Heart left ventricle (tissue), 16 donors: Measurements from ENCODE around the gene SLC26A11. TPM values are rescaled to one million over a fixed set of nuclear protein-coding genes. Genes with fewer than 3 reads are reported as not detected.

Source experiments
- ATAC-seq, 4 donors: fragments of 200-7000 bp; cut with Tn5 transposase; one replicate each; pipeline ENCODE4 v1.9.1; 2020 to 2022; ENCODE audit warnings: moderate library complexity in 4 of 4, mild to moderate bottlenecking in 3 of 4, moderate number of reproducible peaks in 1 of 4
- DNase-seq, 5 donors: peaks; one replicate each; pipeline ENCODE4 v3.0.0-alpha.2; 2020
- H3K27ac ChIP-seq, 12 donors: fragments of 200-600 bp; sonication (generic) in 4 of 12; one replicate each; pipeline versions ENCODE4 v1.5.0 to v1.8.0; 2016 to 2022; ENCODE audit warnings: mild to moderate bottlenecking in 2 of 12
- H3K27me3 ChIP-seq, 9 donors: fragments of 200-600 bp; sonication (generic) in 2 of 9; one replicate each; pipeline versions ENCODE4 v1.5.1 to v1.8.0; 2016 to 2022; ENCODE audit warnings: mild to moderate bottlenecking in 3 of 9
- H3K36me3 ChIP-seq, 9 donors: fragments of 200-600 bp; sonication (generic) in 2 of 9; one replicate each; pipeline versions ENCODE4 v1.5.0 to v1.8.0; 2018 to 2022; ENCODE audit warnings: mild to moderate bottlenecking in 2 of 9
- H3K4me1 ChIP-seq, 12 donors: fragments of 200-600 bp; sonication (generic) in 4 of 12; one replicate each; pipeline versions ENCODE4 v1.5.0 to v1.8.0; 2016 to 2022; ENCODE audit warnings: mild to moderate bottlenecking in 3 of 12
- H3K4me3 ChIP-seq, 12 donors: fragments of 200-600 bp; sonication (generic) in 4 of 12; one replicate each; pipeline versions ENCODE4 v1.5.0 to v1.8.0; 2017 to 2022; ENCODE audit warnings: mild to moderate bottlenecking in 9 of 12, moderate library complexity in 4 of 12
- H3K9me3 ChIP-seq, 12 donors: fragments of 200-600 bp; sonication (generic) in 4 of 12; one replicate each; pipeline versions ENCODE4 v1.5.0 to v1.8.0; 2016 to 2022; ENCODE audit warnings: mild to moderate bottlenecking in 1 of 12
- POLR2A ChIP-seq, 2 donors: fragments of 450-650 bp; IDR thresholded peaks; one replicate each; pipeline ENCODE4 v1.6.1; 2017; ENCODE audit warnings: antibody characterized with exemption in 2 of 2, mild to moderate bottlenecking in 2 of 2, moderate library complexity in 2 of 2
- WGBS, 4 donors: extraction: QIAGEN DNeasy Blood & Tissue Kit in 2 of 4; methylation state at CpG; one replicate each; pipeline versions ENCODE4 v1.1.5 to v1.1.7; 2013 to 2018; 5-methylcytosine and 5-hydroxymethylcytosine counted together
- intact Hi-C, 10 donors: fragments of 100-400 bp; cut with DNase I; formaldehyde crosslinking; loops; one replicate each; pipeline versions ENCODE4 v1.11.1 to v1.14.2; 2022
- polyA plus RNA-seq, 2 donors: library from polyadenylated mRNA; stranded (reverse); fragments of 200-250 nt; gene quantifications; one replicate each; pipeline ENCODE4 v1.2.3, GENCODE V29; 2013
- total RNA-seq, 9 donors: library from RNA; depleted of rRNA in 2 of 9; stranded (reverse); fragments of >200 nt in 2 of 9; fragmentation: NEBNext Ultra II Directional in 3 of 9; extraction: Animal tissue kit (Norgen Biotek cat#: 25700) in 3 of 9; gene quantifications; one replicate each; pipeline versions ENCODE4 v1.1.0 to v1.2.4, GENCODE V29; 2016 to 2023
- TF ChIP-seq, protein P1 (sequence below), 12 donors: fragments of 200-600 bp; sonication (generic) in 4 of 12; IDR thresholded peaks; one replicate each; pipeline versions ENCODE4 v1.5.0 to v1.8.0; 2018 to 2022; ENCODE audit warnings: antibody characterized with exemption in 12 of 12, mild to moderate bottlenecking in 5 of 12
- donor health status: ischemic (EF 13 %, LVEDD 7.1; RV severe dilation, severe dysfunction).
- donor health status: healthy with polysubstance abuse.
- donor health status: DM: no; HTN: yes; CAD: no.
- donor health status: DM: no; HTN: no; CAD: no.
- donor health status: ischemic (EF 25% LVEDD 6.9; RV normal size, moderate dysfunction).
- donor health status: ischemic (EF 25% LVEDD 5.7; RV mildly dilated, moderate dysfunction).
- donor health status: healthy.
- donor health status: DM: yes; HTN: yes; CAD: no.
- donor health status: ischemic (EF 35%, LVEDD 5.7; RV mildly dilated, moderate dysfunction).
- donor health status: nonischemic (EF 11% LVEDD 7.7; RV severe dilation, severe dysfunction).
- donor health status: DM: yes; HTN: yes; CAD: no.
- donor health status: PGD.
- donor health status: ischemic (EF 29% LVEDD 5.4; RV normal size, mild dysfunction).
- donor health status: nonischemic (EF 23%, LVEDD 6.1; RV moderate dilation, normal function).

The SLC26A11 gene
- total and polyA plus RNA-seq, 11 donors, result 2.4 to 13.0 (median 4.1) TPM

DNA sequence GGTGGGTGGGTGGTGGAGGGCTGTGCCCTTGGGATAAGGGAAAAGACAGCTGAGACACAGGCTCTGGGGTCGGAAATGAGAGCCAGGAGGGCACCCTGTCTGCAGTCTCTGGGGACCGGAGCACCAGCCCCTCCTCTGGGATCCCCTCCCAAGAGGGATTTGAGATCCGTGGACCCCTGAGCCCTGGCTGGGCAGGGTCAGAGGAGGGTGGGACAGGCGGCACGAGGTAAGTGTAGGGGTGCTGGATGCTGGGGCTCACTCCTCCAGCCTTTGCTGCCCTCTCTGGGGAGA lies 519 bp upstream of the SLC26A11 start:
- H3K36me3 ChIP-seq, result peaks cover 0 to 37% (median 10%) of the 10 kb centered on the region in 9 donors
- 0 to 7% (median 6%) methylated on average over 3 to 5 of the region's 5 CpGs for WGBS, 4 donors
- peak overlapping the region; percentile 79 to 100 (median 96) for H3K4me3 ChIP-seq
- DNase-seq (no peak), ATAC-seq (peak in 1 of 4 donors; percentile 11)
- no peaks in the 10 kb centered on the region for H3K9me3 ChIP-seq
- peak overlapping the region; percentile 49 to 92 (median 78) for H3K27ac ChIP-seq
- no peaks in the 10 kb centered on the region for H3K27me3 ChIP-seq
- intact Hi-C loops, result loop anchor here in 4 of 10 donors (2.0 to 5.0 kb wide), 3 partner anchors 43 to 73 kb away; partner anchors contain the start of genes EIF4A3 (in 2 of the 4) and RNF213 (in 1 of the 4)
- H3K4me1 ChIP-seq, result peaks cover 0 to 31% (median 15%) of the 10 kb centered on the region in 12 donors
- TF ChIP-seq POLR2A (IDR thresholded peaks at IDR 0.05), result no peak
- TF ChIP-seq, protein P1, sequence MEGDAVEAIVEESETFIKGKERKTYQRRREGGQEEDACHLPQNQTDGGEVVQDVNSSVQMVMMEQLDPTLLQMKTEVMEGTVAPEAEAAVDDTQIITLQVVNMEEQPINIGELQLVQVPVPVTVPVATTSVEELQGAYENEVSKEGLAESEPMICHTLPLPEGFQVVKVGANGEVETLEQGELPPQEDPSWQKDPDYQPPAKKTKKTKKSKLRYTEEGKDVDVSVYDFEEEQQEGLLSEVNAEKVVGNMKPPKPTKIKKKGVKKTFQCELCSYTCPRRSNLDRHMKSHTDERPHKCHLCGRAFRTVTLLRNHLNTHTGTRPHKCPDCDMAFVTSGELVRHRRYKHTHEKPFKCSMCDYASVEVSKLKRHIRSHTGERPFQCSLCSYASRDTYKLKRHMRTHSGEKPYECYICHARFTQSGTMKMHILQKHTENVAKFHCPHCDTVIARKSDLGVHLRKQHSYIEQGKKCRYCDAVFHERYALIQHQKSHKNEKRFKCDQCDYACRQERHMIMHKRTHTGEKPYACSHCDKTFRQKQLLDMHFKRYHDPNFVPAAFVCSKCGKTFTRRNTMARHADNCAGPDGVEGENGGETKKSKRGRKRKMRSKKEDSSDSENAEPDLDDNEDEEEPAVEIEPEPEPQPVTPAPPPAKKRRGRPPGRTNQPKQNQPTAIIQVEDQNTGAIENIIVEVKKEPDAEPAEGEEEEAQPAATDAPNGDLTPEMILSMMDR (IDR thresholded peaks at IDR 0.05), result no peak

GRCh38 chr17:80220736-80221215 lies 549 bp downstream of the SLC26A11 start:
- Histone ChIP-seq H3K36me3 (peaks cover 0 to 26% (median 8%) of the 10 kb centered on the region in 9 donors), H3K4me3 (peak overlapping the region; percentile 79 to 100 (median 96)), H3K27ac (peak overlapping the region in 11 of 12 donors; percentile 58 to 92 (median 80)), H3K9me3 (no peaks in the 10 kb centered on the region), H3K27me3 (no peaks in the 10 kb centered on the region), H3K4me1 (peaks cover 0 to 31% (median 15%) of the 10 kb centered on the region in 12 donors)
- 1 to 11% (median 7%) methylated on average over 27 to 41 of the region's 41 CpGs for WGBS, 4 donors
- TF ChIP-seq, protein P1 (IDR thresholded peaks at IDR 0.05), result no peak
- no peak for TF ChIP-seq POLR2A (IDR thresholded peaks at IDR 0.05)
- peak in 1 of 5 donors; percentile 37 for DNase-seq
- intact Hi-C loops, result loop anchor here in 3 of 10 donors (2.0 to 5.0 kb wide), 3 partner anchors 42 to 74 kb away; partner anchors contain the start of genes EIF4A3 (in 1 of the 3) and RNF213 (in 1 of the 3)
- ATAC-seq, result peak in 2 of 4 donors; percentile 1 to 26

DNA sequence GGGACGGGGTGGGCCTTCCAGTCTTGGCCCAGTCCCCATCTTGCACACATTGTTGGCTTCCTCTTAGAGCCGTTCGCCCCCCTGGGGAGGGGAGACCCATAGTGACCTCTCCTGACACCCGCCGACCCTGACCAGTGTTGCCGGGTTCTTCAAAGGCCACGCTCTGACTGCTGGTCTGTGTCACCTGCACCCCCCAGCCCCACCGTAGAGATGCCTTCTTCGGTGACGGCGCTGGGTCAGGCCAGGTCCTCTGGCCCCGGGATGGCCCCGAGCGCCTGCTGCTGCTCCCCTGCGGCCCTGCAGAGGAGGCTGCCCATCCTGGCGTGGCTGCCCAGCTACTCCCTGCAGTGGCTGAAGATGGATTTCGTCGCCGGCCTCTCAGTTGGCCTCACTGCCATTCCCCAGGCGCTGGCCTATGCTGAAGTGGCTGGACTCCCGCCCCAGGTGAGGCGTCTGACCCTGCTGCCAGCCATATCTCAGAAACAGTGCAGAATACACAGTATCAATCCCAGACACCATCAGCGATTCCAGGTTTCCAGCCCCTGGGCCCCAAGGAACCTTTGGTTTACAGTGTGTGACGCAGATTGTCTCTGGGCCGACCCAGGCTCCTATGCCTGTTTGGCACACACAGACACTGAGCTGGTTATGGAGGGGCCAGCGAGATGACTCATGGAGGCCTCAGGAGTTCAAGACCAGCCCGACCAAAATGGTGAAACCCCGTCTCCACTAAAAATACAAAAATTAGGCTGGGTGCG lies 1.3 kb downstream of the SLC26A11 start:
- WGBS, 4 donors, result 72 to 83% (median 78%) methylated on average over 17 to 29 of the region's 29 CpGs
- ATAC-seq (no peak), DNase-seq (no peak)

More for the DNA sequence above, 1.3 kb downstream of the SLC26A11 start:
- TF ChIP-seq POLR2A (IDR thresholded peaks at IDR 0.05), result no peak
- TF ChIP-seq, protein P1 (IDR thresholded peaks at IDR 0.05), result no peak
- peak overlapping the region in 1 of 12 donors; percentile 89 for H3K27ac ChIP-seq
- no peaks in the 10 kb centered on the region for H3K9me3 ChIP-seq
- no peaks in the 10 kb centered on the region for H3K27me3 ChIP-seq
- peaks cover 0 to 19% (median 3%) of the 10 kb centered on the region in 9 donors for H3K36me3 ChIP-seq
- intact Hi-C loops, result loop anchor here in 3 of 10 donors (2.0 to 5.0 kb wide), 3 partner anchors 41 to 75 kb away; partner anchors contain the start of genes EIF4A3 (in 1 of the 3) and RNF213 (in 1 of the 3)
- H3K4me3 ChIP-seq, result peak overlapping the region in 11 of 12 donors; percentile 89 to 100 (median 97)
- H3K4me1 ChIP-seq, result peaks cover 0 to 31% (median 15%) of the 10 kb centered on the region in 12 donors
